GM21825 (cell line): Measurements from ENCODE around the gene MARK3.
"Not testable (repeated sequence)": the region's sequence is repeated elsewhere in the genome, so short reads cannot be mapped to it uniquely, and the experiment has no call there.

Experiments
- ATAC-seq: cut with Tn5 transposase; IDR thresholded peaks from one replicate; pipeline ENCODE4 v1.9.1; 2021; ENCODE audit warnings: mild to moderate bottlenecking, moderate library complexity; ENCODE audit not compliant: unreplicated experiment

The MARK3 gene

DNA sequence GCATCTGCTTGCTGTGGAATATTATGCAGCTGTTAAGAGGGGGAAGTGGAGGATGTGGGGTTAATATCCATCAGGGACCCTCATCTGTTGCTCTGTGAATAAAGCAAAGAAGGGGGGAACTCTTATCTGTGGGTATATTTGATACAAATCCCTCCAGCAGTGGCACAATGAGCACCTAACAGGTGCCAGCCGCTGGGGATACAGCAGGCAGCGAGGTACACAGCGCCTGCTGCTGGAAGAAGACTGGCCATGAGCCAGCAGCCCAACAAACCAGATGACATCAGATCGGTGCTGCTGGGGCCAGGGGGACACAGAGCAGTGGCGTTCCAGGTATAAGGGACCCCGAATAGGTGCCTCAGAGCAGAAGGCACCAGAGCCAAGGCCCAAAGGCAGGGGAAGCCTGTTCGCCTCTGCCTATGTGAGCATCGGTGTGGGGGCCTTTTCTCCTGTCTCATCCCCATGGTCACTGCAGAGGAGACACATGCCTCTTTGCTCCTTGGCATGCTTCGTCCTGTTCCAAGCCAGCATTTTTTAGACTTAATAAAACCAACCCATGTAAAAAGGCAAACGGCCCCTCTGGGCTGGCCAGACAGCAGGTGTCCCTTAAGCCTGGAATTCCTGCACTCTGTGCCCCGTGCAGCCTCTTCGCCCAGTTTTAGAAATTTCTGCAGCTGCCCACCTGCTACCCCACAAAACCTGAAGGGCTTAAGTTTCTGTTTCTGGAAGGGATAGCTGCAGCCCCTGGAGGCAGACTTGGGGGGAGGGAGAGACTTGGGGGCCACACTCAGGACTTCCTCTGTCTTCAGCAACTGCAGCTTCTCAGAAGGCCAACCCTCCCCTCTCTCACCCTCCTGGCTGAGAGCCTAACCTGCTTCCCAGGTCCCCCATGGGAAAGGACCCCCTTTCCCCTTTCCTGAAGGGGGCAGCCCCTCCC is 139.1 kb downstream of the MARK3 start:
- ATAC-seq: no peak

DNA sequence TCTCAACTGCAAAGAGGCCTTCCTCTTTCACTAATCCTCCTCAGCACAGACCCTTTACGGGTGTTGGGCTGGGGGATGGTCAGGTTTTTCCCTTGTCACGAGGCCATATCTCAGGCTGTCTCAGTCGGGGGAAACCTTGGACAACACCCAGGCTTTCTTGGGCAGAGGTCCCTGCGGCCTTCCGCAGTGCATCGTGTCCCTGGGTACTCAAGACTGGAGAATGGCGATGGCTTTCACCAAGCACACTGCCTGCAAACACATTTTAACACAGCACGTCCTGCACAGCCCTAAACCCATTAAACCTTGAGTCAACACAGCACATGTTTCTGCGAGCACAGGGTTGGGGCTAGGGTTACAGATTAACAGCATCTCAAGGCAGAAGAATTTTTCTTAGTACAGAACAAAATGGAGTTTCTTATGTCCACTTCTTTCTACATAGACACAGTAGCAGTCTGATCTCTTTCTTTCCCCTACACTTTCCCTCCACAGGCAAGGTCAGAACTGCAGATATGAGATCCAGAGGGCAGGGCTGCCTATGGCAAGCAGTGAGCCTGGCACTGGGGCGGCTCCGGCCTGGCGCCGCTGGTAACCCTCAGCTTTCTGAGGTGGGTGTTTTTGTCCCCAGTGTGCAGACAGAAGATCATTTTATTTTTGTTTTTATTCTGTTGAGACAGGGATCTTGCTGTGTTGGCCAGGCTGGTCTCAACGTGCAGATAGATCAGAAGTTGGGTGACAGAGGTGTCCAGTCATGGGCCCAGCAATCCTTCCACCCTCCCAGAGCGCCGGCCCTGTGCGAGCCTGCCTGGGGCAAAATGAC is 140.4 kb downstream of the MARK3 start:
- not testable (repeated sequence) for ATAC-seq

DNA sequence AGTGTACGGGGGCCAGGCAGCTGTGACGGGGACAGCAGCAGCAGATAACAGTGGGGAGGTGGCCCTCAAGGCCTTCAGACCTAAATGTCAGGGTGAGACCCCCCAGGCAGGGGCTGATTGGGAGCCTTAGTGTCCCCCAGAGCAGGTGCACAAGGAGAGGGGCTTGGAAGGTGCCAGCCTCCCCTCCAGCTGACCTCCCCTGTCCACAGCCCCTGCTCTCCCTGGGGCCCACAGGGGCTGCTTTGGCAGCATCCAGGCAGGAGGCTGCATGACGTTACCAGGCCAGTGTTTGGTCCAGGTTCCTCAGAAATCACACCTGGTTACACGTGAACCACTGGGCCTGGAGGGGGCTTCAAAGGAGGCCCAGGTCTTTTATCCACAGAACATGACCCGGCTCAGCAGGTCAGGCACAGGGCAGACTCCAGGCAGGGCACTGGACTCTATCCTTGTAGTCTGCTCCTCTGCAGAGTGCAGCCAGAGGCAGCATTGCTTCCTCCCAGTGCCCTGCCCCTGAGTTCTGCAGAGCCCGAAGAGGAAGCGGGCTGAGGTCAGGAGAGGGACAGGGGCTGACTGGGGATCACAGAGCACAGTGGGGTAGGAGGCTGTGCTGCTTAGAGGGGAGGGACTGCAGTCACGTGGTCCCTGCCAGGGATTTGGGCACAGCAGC is 141.2 kb downstream of the MARK3 start:
- ATAC-seq: no peak

DNA sequence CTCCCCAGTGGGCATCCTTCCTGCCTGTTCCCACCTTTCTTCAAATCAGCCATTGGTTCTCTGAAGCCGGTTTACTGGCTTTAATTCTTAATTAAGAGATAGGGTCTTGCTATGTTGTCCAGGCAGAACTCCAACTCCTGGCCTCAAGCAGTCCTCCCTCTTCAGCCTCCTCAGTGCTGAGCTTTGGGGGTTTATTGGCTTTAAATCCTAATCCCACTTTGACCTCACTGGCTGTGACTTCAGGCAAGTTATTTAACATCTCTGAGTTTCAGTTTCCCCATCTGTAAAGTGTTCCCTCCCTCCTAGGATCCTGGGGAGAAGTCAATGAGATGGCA is 141.7 kb downstream of the MARK3 start:
- no peak for ATAC-seq

DNA sequence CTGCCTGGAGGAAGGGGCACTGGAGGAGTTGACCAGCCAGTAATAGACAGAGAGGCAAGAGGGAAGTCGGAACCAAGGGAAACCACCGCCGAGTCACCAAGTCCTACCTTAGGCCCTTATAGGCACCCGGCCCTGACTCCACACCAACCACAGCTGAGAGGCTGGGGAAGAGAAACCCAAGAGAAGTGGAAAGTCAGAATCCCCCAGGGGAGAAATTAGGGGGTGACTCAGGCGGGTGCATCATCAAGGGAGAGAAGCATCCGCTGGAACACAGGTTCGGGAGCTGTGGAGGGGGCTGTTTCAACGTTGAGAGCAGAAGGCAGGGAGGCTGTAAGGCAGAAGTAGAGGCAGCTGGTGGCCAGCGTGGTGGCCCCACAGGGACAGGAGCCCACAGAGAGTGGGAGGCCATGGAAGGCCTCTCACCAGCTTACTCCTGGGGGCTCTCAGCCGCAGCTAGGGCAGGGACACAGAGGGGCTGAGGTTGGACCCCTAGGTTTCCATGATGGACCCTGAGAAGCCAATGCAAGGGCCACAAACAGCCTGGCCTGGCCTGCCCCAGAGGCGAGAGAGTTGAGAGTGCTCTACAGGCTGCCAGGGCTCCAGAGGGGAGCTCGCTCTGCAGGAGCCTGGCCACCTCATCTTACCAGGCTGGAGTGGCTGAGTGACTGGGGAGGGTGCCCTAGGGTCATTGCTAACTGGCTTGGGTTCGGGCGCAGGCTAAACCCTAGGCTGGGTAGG is 142.4 kb downstream of the MARK3 start:
- ATAC-seq: peak; percentile 46

DNA sequence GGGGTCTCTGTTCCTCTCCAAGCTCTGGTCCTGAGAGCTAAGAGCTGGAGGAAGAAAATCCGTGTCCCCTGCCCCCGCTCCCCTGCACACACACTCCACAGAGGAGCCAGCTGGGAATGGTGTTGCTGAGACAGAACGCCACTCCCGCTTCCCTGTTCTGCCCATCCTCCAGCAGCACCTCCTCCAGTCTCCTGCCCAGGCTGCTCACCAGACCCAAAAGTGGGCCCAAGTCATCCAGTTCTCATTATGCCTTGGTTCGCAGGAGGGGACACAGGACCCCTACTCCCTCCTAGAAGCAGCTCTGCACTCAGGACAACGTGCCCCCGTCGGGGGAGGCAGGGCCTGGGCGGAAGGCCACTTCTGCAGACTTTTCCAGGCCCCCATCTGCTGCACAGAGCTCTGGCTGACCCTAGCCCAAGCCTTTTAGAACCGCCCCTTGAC is 143.0 kb downstream of the MARK3 start:
- no peak for ATAC-seq

DNA sequence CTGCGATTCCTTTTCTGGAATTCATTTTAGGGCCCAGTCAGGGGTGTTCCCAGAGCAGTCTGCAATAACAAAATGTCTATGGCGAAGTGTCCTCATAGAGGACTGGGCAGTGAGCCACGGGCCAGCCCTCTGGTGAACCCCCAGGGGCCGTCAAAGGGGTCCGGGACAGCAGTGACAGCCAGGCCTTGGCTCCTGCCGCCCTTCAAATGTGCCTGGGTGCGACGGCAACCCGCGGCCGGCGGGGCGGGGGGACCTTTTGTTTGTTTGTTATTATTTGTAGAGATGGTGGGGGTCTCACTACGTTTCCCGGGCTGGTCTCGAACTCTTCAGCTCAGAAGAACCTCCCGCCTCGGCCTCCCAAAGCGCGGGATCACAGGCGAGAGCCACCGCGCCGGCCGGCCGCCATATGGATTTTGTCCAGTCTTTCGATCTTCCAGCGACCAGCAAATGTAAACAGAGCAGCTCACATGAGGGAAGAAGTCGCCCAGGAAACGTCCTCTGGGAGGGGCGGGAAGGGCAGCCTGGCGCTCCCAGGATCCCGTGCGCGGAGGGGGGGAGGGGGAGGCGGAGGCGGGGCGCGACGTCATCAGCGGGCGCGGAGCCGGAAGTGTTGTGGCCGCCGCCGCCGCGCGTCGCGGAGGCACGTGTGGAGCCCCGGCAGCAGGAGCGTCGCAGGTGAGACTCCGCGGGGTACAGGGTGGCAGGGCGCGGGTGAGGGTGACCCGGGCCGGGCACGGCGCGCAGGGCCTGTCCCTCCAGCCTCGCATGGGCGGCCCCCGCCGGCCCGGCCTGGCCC is 143.6 kb downstream of the MARK3 start, which contains the start of gene TRMT61A:
Gene TRMT61A (plus strand): TSS at position 610 of the 796 bp plus-strand sequence. CDS start 783 bp downstream, outside the sequence.
- ATAC-seq: no peak

DNA sequence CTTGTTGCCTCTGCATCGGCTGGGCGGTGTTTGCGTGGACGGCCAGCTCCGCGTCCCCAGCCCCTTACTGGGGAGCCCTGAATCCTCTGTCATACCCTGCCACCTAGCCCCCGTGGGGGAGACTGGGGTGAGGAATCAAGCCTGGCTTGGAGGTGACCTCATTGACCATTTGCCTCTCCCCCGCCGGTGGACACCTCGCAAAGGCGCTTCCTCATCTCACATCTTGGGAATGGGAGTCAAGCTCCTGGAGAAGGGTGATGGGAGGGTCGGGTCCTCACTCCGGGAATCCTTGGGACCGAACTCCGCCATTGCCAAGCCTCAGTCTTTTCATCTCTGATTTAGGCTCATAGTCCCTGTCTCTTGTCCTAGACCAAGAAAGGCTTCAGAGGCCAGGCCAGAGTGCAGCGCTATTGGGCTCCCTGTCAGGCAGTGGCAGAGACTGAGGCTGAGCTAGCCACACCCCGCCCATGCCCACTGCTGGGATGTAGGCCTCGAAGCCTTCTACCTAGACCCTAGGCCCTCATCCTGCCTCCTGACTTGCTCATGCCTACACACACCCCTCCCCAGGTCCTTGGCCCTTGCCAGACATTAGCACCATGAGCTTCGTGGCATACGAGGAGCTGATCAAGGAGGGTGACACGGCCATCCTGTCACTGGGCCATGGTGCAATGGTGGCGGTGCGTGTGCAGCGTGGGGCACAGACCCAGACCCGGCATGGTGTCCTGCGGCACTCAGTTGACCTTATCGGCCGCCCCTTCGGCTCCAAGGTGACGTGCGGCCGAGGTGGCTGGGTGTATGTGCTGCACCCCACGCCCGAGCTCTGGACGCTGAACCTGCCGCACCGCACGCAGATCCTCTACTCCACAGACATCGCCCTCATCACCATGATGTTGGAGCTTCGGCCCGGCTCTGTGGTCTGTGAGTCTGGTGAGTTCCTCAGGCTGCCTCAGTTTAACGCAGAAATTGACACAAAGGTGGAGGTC is 144.5 kb downstream of the MARK3 start:
- ATAC-seq: no peak

DNA sequence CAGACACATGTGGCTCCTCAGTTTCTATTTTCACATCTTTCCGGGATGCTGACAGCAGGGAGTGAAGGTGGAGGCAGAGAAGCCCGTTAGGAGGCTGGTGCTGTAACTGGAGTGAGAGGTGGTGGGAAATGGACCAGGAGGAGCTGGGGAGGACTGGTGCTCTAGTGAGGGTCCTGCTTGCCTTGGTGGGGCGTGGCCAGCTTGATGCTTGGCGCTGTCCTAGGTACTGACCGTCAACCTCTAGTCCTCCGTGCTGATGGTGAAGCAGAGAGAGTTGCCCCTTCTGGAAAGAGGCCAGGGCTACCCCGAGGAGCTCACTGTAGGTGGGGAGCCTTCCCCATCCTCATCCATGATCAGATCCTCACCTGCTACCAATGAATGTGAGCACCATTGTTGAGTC is 145.2 kb downstream of the MARK3 start:
- ATAC-seq: no peak

DNA sequence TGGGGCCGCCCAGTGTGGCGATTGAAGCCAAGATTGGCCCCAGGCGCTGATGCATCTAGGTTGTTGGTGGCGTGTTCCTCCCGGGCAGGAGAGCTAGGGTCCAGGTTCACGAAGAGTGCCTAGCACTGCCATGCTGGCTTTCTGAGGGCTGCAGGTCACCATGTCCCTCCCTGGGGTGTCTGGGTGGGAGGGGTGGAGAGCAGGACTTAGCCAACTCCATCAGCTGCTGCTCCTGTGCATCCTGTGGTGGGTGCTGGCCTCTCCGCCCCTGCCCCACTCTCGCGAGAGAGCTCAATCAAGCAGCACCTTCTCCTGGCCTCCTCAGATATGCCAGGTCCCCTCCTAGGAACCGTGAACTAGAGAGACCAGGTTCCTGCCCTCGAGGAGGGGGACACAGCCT is 145.6 kb downstream of the MARK3 start:
- ATAC-seq: no peak

DNA sequence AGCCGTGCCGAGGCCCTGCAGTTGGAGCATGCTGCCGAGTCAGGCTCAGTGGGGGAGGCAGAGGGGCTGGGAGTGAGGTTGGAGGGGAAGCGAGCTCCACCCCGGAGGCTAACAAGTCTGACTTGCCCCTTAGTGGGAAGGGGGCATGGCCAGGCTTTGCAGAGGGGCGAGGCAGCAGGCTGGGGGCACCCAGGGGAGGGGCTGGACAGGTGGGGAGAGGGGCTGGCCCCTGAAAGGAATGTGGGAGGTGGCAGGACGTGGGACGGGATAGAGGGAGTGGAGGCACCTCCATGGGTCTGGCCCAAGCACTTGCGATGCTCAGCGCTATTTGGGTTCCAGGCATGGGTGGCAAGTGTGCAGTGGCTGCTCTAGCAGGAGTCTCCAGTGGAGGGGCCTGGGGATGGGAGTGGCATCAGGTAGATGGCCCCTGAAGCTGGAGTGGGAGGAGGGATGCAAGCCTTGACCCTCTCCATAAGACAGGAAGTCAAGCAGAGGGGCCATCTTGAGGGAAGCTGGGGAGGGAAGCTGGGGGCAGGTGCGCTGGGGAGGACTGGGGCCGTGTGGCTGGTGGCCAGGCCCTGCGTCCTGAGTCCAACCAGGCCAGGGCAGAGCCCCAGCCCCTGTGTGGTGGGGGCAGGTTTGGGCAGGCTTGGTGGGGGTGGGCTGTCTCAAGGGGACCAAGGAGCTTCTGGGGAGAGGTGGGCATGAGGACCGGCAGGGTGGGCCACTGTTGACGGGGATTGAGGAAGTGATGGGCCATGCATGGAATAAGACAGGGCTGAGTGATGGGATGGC is 146.4 kb downstream of the MARK3 start:
- no peak for ATAC-seq

DNA sequence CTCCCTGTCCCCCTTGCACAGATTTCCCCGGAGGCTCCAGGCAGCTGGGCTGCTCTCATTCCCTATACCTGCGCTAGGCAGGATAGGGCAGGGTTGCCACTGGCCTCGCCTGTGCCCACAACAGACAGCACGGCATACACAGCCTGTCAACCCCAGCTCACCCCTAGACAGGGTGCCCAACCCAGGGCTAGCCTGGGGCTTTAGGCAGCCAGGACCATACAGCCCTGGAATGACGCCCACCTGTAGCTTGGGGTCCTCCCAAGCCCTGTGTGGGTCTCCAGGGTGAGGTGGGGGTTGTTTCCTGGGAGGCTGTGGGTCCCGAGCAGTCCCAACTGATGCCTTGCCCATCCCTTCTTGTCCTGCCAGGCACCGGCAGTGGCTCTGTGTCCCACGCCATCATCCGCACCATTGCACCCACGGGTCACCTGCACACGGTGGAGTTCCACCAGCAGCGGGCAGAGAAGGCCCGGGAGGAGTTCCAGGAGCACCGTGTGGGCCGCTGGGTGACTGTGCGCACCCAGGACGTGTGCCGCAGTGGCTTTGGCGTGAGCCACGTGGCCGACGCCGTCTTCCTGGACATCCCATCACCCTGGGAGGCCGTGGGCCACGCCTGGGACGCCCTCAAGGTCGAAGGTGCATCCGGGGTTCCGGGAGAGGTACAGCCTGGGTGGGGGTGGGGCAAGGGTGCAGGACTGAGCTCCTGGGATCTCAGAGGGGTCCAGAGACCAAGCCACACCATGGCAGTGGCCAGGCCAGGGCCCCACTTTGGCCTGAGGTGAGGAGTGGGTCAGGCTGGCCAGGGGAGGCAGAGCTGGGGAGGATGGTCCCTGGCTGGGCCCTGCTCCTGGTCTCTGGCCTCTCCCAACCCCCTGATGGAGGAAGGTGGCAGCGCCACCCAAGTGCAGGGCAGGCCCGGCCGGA is 147.3 kb downstream of the MARK3 start:
- ATAC-seq: no peak

DNA sequence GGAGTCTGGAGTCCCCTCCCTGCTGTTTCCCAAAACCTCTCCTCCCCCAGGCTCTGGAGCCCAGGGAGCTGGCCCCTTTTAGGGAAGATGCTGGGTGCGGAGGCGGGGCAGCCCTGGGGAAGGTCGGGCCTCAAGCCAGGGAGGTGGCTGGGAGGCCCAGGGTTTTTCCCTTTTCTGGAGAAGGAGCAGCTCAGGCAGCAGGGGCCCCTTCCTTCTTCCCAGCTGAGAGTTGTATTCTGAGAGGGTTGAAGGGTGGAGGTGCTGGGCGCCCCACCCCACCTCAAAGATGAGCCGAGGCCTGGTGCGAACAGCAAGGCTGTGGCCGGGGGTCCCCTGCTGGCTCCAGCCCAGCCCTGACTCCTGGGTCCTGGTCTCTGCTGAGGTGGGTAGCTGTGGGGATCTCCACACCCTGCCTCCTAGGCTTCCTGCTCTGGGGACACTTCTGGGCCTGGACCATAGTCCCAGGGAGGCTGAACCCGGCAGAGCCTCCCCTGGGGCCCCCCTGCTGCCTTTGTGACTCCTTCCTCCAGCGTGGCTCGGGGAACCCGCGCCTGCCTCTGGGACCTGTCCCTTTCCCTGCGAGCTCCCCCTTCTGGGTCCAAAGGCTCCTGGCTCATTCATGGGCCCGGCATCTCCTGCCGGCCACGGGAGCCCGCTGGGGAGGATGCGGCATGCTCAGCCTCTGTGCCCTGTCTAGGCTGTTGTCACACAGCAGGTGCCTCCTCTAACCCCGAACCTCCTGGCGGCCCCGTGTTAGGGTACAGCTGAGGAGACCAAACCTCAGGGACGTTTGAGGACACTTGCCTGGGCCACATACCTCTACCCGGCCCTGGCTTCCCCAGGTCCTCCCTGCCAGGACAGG is 148.2 kb downstream of the MARK3 start:
- no peak for ATAC-seq

DNA sequence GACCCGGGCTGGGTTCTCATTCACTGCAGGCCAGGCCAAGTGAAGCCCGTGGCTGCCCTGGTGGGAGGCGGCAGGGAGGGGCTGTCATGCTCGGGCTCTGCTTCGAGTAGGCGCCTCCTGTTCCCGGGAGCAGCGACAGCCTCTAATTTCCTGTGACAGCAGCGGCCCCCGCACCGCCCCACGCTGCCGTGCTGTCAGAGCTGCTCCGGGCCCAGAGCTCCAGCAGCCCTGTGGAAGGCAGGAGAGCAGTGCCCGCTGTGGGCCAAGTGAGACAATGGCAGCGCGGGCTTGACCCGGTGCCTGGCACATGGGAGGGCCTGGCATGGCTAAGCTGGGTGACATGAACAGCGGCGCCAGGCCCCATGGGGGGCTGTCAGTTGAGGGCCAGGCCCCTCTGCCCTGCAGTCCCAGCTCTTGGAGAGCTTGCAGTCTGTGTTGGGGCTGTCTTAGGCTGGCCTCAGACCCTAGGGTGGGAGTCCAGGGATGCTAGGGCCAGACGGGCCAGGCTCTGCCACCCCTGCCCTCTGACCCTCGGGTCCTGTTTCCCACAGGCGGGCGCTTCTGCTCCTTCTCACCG is 148.9 kb downstream of the MARK3 start:
- no peak for ATAC-seq

DNA sequence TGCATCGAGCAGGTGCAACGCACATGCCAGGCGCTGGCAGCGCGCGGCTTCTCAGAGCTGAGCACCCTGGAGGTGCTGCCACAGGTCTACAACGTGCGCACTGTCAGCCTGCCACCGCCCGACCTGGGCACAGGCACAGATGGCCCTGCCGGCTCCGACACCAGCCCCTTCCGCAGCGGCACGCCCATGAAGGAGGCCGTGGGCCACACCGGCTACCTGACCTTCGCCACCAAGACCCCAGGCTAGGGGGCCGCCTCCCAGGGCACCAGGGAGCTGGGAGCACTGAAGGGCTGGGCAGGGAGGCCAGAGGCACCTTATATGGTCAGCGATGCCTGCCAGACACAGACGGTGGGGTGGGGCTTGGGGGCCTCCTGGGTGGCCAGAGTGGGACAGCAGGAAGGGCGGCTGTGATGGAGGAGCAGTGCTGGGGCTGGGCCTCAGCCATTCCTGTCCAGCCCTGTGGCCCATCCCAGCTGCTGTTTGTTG is 149.4 kb downstream of the MARK3 start:
- no peak for ATAC-seq
